ENCODE data around the gene ZNF232.
"Not testable (repeated sequence)": the region's sequence is repeated elsewhere in the genome, so short reads cannot be mapped to it uniquely, and the experiment has no call there.

DNA sequence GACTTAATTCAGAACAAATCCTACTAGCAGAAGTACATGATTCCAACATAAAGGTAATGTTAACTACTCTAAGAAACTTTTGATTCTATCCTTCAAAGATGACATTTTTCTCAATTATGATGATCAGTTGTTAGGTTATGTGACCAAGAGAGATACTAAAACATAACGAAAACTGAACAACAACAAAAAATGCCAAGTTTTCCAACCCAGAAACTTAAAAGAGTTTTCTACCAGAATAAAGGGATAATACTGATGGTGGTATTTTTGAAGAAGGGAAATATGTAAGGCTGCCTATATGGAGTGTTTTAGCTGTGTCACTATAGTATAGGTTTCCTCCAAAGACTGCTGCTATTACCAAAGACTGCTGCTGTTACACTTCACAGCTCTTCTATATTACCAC, 34.4 kb upstream of the ZNF232 start:
- TF ChIP-seq POLR2A (IDR thresholded peaks at IDR 0.05): not testable (repeated sequence)
- TF ChIP-seq, protein P1, sequence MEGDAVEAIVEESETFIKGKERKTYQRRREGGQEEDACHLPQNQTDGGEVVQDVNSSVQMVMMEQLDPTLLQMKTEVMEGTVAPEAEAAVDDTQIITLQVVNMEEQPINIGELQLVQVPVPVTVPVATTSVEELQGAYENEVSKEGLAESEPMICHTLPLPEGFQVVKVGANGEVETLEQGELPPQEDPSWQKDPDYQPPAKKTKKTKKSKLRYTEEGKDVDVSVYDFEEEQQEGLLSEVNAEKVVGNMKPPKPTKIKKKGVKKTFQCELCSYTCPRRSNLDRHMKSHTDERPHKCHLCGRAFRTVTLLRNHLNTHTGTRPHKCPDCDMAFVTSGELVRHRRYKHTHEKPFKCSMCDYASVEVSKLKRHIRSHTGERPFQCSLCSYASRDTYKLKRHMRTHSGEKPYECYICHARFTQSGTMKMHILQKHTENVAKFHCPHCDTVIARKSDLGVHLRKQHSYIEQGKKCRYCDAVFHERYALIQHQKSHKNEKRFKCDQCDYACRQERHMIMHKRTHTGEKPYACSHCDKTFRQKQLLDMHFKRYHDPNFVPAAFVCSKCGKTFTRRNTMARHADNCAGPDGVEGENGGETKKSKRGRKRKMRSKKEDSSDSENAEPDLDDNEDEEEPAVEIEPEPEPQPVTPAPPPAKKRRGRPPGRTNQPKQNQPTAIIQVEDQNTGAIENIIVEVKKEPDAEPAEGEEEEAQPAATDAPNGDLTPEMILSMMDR (IDR thresholded peaks at IDR 0.05): not testable (repeated sequence)
